GM19099 (cell line): ENCODE measurements around the gene CDHR3.
A peak's percentile ranks its signal among the peaks of the same experiment; 100 is the strongest.

Source experiments
- POLR2A ChIP-seq: IDR thresholded peaks from 3 replicates; pipeline ENCODE4 v1.6.1; 2011; ENCODE audit warnings: low read depth; ENCODE audit not compliant: insufficient read length; ENCODE audit errors: extremely low read depth

The CDHR3 gene

DNA sequence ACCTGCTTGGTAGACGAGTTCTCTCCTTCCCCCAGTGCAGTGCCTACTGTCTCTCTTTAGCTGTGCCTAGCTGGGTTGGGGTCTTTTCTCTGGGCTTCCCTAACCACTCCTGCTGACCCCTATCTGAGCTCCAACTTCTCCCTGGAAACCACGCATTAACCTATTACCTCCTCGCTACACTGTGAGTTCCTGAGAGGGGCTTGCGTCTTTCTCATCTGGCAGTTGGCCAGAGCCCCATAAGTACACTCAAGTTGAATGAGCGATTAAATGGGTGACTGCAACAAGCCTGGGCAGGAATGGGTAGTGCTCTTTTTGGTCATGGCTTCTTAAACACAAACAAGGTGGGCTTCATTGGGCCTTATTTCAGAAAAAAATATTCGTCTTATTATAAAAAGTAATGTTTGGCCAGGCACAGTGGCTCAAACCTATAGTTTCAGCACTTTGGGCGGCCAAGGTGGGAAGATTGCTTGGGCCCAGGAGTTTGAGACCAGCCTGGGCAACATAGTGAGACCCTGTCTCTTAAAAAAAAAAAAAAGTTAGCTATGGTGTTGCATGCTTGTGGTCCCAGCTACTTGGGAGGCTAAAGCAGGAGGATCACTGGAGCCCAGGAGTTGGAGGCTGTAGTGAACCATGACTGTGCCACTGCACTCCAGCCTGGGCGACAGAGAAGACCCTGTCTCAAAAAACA, 107.6 kb downstream of the CDHR3 start:
- TF ChIP-seq POLR2A: no peak

DNA sequence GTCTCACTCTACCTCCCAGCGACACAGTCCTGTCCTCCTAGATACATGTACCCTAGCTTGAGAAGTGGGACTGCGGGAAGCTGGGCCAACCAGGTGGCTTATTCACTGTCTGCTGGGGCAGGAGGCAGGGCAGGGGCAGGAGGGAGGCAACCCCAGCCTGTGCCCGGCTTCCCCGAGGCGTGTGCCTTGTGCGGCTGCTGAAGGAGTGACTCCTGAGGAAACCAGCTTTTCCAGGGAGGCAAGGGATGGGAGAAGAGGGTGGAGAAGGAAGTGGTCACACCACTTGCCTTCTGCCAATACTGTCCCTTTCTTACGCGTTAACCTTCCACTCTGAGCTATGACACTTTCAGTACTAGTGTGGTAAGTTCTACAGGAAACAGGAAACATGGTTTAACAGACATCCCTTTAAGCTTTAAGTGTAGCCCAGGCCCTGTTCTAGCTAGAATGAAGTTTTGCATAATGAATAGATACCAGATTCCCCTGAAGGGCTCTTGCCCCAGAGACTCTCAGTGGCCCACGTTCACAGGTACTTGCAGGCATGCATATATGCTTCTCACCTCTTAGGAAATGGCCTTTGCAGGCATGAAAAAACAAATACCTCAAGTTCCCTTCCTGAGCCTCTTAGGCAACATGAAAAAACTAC, 108.4 kb downstream of the CDHR3 start:
- TF ChIP-seq POLR2A: peak; percentile 54

DNA sequence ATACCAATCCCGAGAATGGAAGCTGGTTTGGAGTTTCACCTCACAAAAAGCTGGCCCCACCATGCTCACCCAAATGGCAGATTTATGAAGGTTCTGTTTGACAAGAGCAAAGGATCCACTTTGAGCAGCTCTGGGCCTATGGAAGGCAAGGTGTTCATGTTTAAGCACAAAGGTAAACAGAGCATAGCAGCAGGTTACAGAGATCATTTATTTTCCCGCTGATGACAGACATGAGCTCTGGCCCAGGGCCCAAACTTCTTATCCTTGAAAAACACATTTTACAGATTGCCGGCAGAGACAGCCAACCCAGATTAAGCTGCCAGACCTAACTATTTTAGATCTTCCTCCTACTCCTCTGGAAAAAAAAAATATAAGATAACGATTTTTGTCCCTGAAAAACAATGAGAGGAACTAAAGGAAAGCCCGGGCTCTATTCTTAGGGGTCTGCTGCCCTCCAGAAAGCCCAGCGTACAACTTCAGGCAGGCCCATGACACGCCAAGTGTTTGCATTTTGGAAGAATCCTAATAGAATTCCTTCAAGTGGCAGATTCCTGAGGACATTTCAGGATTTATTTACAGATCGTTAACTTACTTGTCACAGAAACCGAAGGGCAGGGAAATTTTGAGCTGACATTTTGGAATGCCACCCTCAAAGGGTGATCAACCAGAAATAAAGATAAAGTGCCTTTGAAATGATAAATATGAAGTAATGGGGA, 109.1 kb downstream of the CDHR3 start:
- TF ChIP-seq POLR2A: no peak

DNA sequence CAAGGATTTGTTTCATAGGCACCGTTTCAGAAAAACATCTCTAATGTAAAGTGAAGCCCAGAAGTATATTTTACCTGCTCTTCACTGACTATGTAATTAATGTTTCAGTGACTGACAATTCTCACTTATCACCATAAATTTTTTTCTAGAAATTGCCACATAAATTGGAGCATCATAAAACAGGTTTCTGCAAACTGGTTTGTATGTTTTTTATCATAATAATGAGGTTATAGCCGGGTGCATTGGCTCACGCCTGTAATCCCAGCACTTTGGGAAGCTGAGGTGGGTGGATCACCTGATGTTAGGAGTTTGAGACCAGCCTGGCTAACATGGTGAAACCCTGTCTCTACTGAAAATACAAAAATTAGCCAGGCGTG, 109.6 kb downstream of the CDHR3 start:
- TF ChIP-seq POLR2A: no peak

DNA sequence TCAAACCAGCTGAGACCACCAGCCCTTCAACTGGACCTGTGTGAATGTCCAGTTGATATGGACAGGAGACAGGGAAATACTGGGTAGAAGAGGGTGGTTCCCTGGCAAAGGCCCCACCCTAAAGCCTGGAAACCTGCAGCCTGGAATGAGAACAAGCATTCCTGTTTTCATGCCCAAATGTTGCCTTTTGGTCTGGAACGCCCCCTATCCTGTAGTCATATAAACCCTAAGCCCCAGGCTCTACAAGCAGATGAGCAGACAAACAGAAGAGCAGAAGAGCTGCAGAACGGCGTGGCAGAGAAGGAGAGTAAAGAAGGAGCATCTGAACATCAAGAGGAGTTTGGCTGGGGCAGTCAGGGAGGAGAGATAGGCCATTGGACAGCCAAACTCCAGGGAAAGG, 110.6 kb downstream of the CDHR3 start:
- TF ChIP-seq POLR2A: no peak

DNA sequence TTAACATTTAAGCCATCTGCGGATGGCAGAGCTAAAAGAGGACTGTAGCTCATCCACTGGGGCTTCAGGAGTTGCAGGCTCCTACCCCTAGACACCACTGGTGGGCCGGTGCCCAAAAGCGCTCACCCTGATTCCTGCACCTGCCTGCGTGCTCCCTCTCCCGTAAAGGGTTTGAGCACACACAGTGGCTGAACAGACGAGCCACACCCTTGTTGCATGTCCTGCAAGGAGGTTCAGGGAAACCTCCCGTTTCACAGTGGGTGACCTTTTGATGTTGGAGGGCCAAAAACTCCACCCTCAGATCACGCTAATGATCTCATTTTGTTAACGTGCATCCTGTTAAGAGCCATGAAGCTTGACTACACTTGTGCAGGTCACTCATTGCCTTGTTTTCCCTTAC, 111.2 kb downstream of the CDHR3 start:
- TF ChIP-seq POLR2A: no peak

DNA sequence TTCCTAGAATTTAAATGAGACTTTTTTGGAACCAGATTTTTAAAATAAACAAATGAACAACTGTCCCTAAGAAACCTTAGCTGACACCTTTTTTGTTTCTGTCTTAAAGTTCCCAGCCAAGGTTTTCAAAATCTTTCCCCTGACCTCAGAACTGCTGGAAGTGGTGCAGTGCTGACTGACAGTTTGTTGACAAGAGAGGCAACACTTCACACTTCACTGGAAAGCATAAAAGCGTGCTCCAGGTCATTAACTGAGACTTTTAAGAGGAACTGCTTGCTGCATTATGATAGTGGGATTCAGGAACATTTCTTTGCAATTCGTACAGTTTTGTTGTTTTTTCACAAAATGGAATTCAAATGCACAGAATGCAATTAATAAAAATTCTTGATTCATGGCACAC, 112.9 kb downstream of the CDHR3 start:
- no peak for TF ChIP-seq POLR2A

DNA sequence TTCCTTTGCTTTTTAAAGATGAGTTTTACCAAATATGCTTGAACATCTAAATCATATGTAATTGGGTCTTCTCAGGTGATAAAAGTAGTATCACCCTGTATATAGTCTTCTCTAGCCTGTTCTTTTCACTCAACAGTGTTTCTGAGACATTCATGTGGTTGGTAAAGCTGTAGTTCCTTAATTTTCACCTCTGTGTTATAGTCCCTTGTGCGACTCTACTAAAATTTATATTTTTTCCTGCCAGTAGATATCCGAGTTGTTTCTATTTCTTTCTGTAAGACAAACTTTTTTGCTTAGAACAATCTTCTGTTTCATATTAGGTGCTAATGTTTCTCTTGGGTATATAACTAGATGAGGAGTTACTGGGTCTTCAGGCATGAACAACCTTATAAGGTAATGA, 113.5 kb downstream of the CDHR3 start:
- no peak for TF ChIP-seq POLR2A

DNA sequence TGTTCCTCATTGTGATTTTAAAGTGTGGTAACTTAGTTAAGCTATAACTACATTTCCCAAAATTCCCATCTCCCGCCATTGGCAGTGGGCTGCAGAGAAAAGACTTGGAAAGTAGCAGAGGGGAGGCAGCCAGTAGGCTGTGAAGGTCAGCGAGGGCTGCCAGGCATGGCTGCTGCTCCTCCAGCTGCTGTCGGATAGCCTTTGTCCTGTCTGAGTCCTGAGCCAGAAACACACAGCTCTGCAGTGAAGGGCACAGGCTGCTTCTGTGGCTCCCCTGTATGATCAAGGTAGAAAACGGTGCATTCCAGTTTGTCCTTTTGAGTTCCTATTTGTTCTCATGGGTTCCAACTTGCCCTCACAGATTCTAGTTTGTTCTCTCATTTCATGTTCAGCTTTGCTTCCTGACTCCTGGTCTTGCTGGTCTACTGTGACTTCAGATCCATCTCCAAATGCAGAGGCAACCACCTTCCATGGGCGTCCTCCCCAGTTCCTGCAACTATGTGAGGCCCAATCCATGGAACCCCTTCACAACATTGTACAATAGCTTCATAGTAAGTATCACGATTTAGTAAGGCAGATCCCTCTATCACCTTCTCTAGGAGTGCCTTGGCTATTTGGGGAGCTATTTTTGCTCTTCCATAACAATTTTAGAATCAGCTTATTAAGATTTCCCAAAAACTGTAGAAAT, 117.4 kb downstream of the CDHR3 start:
- TF ChIP-seq POLR2A: no peak

DNA sequence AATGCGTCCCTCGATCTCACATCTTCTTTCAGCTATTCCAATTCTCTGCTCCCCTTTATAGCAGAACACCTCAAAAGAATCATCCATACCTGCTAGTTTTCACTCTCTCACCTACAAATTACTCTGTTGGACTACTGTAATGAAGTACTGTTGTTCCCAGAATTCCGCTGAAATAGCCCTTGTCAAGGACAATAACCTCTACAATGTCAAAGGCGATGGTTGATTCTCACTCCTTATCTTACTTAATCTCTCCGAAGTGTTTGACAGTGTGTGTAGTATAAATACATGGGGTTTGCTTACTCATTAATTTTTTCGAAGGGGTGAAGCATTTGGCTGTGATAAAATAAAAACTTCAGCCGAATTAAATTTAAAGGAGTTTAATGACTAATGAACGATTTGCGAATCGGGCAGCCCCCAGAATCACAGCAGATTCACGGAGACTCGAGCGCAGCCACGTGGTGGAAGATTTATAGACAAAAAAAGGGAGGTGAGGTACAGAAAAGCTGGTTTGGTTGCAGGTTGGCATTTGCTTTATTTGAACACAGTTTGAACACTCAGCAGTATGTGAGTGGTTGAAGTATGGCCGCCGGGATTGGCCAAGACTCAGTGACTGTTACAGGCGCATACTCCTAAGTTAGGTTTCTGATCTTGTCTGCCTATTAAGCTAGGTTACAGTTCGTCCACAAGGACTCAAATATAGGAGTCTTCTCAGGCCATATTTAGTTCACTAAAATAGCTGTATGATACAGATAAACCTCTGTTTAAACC, 119.2 kb downstream of the CDHR3 start:
- TF ChIP-seq POLR2A: no peak
